Stomach smooth muscle (tissue), 2 donors: ENCODE data around the gene ZNF44.
A peak's percentile ranks its signal among the peaks of the same experiment; 100 is the strongest.

Source experiments
- H3K27ac ChIP-seq: one replicate; pipeline ENCODE4 v1.7.0; 2013; ENCODE audit warnings: mild to moderate bottlenecking, low read length, inconsistent platforms
- H3K27me3 ChIP-seq, 2 donors: one replicate each; pipeline ENCODE4 v1.7.0; 2013; ENCODE audit warnings: low read length in 2 of 2; ENCODE audit not compliant: insufficient read depth in 2 of 2, control insufficient read depth in 1 of 2
- H3K36me3 ChIP-seq, 2 donors: one replicate each; pipeline ENCODE4 v1.7.0; 2013; ENCODE audit warnings: low read length in 2 of 2; ENCODE audit not compliant: control insufficient read depth in 2 of 2, insufficient read depth in 2 of 2
- H3K4me1 ChIP-seq: one replicate; pipeline ENCODE4 v1.7.0; 2013; ENCODE audit warnings: low read length; ENCODE audit not compliant: control insufficient read depth, insufficient read depth
- H3K4me3 ChIP-seq, 2 donors: one replicate each; pipeline ENCODE4 v1.7.0; 2013; ENCODE audit warnings: low read length in 2 of 2
- H3K9ac ChIP-seq, 2 donors: one replicate each; pipeline ENCODE4 v1.7.0; 2013; ENCODE audit warnings: low read length in 2 of 2, mild to moderate bottlenecking in 1 of 2
- H3K9me3 ChIP-seq, 2 donors: one replicate each; pipeline ENCODE4 v1.7.0; 2013; ENCODE audit warnings: low read length in 2 of 2; ENCODE audit not compliant: control insufficient read depth in 2 of 2
- donor health status: healthy.
- donor health status: Pancreatic carcinoma.

ZNF44 gene

GRCh38 chr19:12293777-12294248 lies 870 bp downstream of the ZNF44 start:
- H3K4me3 ChIP-seq = peak overlapping the region; percentile 59 to 95
- H3K4me1 ChIP-seq = peaks cover 19% of the 10 kb centered on the region
- no peaks in the 10 kb centered on the region for H3K9me3 ChIP-seq
- peak overlapping the region; percentile 80 to 95 for H3K9ac ChIP-seq
- H3K27me3 ChIP-seq = no peaks in the 10 kb centered on the region
- H3K36me3 ChIP-seq = peaks cover 0 to 2% of the 10 kb centered on the region in 2 donors
- H3K27ac ChIP-seq = peak overlapping the region; percentile 96

DNA sequence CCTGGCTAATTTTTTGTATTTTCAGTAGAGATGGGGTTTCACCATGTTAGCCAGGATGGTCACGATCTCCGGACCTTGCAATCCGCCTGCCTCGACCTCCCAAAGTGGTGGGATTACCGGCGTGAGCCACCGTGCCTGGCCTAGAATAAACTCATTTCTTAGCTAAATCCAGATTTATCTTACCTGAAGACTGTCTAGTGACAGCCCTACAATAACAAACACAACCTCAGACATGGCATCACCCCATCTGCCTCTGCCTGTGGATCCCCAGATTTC lies 5.0 kb downstream of the ZNF44 start:
- H3K36me3 ChIP-seq = peaks cover 0 to 2% of the 10 kb centered on the region in 2 donors
- no peaks in the 10 kb centered on the region for H3K27me3 ChIP-seq
- H3K27ac ChIP-seq = no peak overlapping the region
- no peaks in the 10 kb centered on the region for H3K9me3 ChIP-seq
- no peak overlapping the region for H3K9ac ChIP-seq
- H3K4me1 ChIP-seq = peaks cover 23% of the 10 kb centered on the region
- H3K4me3 ChIP-seq = no peak overlapping the region

DNA sequence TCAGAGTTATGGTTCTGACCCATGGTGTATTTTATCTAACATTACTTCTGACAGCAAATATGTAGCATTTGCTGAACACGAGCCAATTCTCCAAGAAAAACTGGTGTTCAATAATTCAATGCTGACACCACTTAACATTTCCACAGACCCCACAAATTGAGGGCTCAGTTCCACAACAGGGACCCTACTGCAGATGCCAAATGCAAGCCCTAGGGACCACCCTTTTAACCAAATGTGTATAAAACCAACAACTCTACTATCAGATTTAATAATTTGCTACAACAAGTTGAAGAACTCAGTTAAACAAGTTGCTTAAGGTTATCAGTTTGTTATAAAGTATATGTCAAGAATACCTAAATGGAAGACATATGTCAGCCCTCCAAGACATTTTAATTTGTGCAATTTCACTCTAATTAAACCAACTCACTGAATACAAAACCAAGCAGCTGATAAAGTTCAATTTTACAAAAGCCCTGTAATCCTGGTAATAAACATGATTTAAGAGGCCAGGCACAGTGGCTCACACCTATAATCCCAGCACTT lies 6.7 kb downstream of the ZNF44 start:
- peaks cover 19% of the 10 kb centered on the region for H3K4me1 ChIP-seq
- H3K36me3 ChIP-seq = peaks cover 0 to 2% of the 10 kb centered on the region in 2 donors
- no peak overlapping the region for H3K27ac ChIP-seq
- H3K9ac ChIP-seq = no peak overlapping the region
- no peaks in the 10 kb centered on the region for H3K27me3 ChIP-seq
- no peaks in the 10 kb centered on the region for H3K9me3 ChIP-seq
- H3K4me3 ChIP-seq = no peak overlapping the region

DNA sequence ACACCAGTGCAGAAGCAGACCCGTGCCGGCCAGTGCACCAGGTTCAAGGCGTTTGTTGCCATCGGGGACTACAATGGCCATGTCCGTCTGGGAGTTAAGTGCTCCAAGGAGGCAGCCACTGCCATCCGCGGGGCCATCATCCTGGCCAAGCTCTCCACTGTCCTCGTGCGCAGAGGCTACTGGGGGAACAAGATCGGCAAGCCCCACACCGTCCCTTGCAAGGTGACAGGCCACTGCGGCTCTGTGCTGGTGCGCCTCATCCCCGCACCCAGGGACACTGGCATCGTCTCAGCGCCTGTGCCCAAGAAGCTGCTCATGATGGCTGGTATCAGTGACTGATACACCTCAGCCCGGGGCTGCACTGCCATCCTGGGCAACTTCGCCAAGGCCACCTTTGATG lies 10.1 kb downstream of the ZNF44 start:
- H3K36me3 ChIP-seq = no peaks in the 10 kb centered on the region
- H3K9ac ChIP-seq = no peak overlapping the region
- H3K27ac ChIP-seq = no peak overlapping the region
- no peaks in the 10 kb centered on the region for H3K27me3 ChIP-seq
- peaks cover 12% of the 10 kb centered on the region for H3K4me1 ChIP-seq
- H3K9me3 ChIP-seq = no peaks in the 10 kb centered on the region
- no peak overlapping the region for H3K4me3 ChIP-seq

- H3K27ac ChIP-seq = no peak overlapping the region
- H3K9ac ChIP-seq = no peak overlapping the region
- no peak overlapping the region for H3K4me3 ChIP-seq
- no peaks in the 10 kb centered on the region for H3K9me3 ChIP-seq
- no peaks in the 10 kb centered on the region for H3K27me3 ChIP-seq
- no peaks in the 10 kb centered on the region for H3K36me3 ChIP-seq
- peaks cover 8% of the 10 kb centered on the region for H3K4me1 ChIP-seq
Observed at GRCh38 chr19:12284226-12284625, 10.5 kb downstream of the ZNF44 start.

GRCh38 chr19:12278713-12279112 lies 16.0 kb downstream of the ZNF44 start:
- Histone ChIP-seq H3K9me3 (peaks cover 4% of the 10 kb centered on the region in 2 donors), H3K9ac (no peak overlapping the region), H3K27ac (no peak overlapping the region)

GRCh38 chr19:12272980-12273901 lies 21.4 kb downstream of the ZNF44 start:
- Histone ChIP-seq H3K36me3 (peaks cover 32 to 33% of the 10 kb centered on the region in 2 donors), H3K27me3 (no peaks in the 10 kb centered on the region), H3K9me3 (peaks cover 13 to 17% of the 10 kb centered on the region in 2 donors), H3K4me1 (no peaks in the 10 kb centered on the region), H3K9ac (no peak overlapping the region), H3K27ac (no peak overlapping the region), H3K4me3 (peak overlapping the region in 1 of 2 donors; percentile 18)

More at GRCh38 chr19:12278713-12279112, 16.0 kb downstream of the ZNF44 start:
- Histone ChIP-seq H3K4me3 (no peak overlapping the region), H3K4me1 (no peaks in the 10 kb centered on the region), H3K36me3 (peaks cover 4 to 10% of the 10 kb centered on the region in 2 donors), H3K27me3 (no peaks in the 10 kb centered on the region)

- Histone ChIP-seq H3K27me3 (no peaks in the 10 kb centered on the region), H3K4me3 (no peak overlapping the region), H3K27ac (no peak overlapping the region), H3K9me3 (peaks cover 13 to 14% of the 10 kb centered on the region in 2 donors), H3K9ac (no peak overlapping the region), H3K36me3 (peaks cover 32 to 33% of the 10 kb centered on the region in 2 donors), H3K4me1 (no peaks in the 10 kb centered on the region)
Observed at GRCh38 chr19:12272386-12272785, 22.3 kb downstream of the ZNF44 start.

- H3K9me3 ChIP-seq = peaks cover 10 to 14% of the 10 kb centered on the region in 2 donors
- H3K27me3 ChIP-seq = no peaks in the 10 kb centered on the region
- H3K9ac ChIP-seq = no peak overlapping the region
Observed at GRCh38 chr19:12270854-12271253, 23.8 kb downstream of the ZNF44 start.

DNA sequence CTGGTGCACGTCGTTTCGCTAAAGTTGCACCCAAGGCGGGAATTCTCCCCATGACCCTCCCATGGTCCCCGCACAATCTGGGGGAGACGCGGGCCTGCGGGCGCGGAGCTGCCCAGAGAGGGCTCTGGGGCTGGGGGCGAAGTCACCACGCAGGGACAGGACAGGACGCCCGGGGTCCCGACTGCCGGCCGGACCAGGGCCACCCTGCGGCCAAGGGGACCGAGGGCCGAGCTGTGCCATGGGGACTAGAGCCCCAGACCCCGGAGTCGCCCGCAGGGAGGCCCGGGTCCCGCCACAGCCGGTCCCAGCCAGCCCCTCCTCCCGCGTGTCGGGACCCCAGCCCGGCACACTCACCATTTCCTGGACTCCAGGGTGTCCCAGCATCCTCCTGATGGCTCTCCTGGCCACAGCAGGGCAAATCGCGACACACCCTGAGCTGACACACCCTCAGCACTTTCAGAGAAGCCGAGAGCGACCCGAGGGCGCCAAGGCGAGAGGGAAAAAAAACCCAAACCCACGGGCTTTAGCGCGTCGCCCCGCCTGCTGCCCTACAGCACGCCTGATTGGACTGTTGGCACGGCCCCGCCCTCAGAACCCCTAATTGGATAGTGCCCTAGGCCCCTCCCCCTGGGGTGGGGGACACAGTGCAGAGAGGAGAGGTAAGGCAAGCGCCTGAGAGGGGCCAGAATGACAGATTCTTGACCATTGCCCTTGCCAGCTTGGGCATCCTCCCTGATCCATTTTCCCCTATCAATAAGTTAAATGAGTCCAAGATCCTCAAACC lies 28.6 kb downstream of the ZNF44 start:
- Histone ChIP-seq H3K4me1 (no peaks in the 10 kb centered on the region), H3K27ac (no peak overlapping the region), H3K36me3 (peaks cover 4 to 8% of the 10 kb centered on the region in 2 donors), H3K27me3 (no peaks in the 10 kb centered on the region), H3K9me3 (peaks cover 0 to 2% of the 10 kb centered on the region in 2 donors), H3K9ac (no peak overlapping the region), H3K4me3 (no peak overlapping the region)

More at GRCh38 chr19:12270854-12271253, 23.8 kb downstream of the ZNF44 start:
- no peak overlapping the region for H3K4me3 ChIP-seq
- H3K27ac ChIP-seq = no peak overlapping the region
- peaks cover 29 to 31% of the 10 kb centered on the region in 2 donors for H3K36me3 ChIP-seq
- no peaks in the 10 kb centered on the region for H3K4me1 ChIP-seq
